ENCODE results near the gene RUSF1. TPM values are rescaled to one million over a fixed set of nuclear protein-coding genes. Genes with fewer than 3 reads are reported as not detected.

RUSF1 gene
- total and polyA plus RNA-seq, 9 of the 15 experiments (the other 6 are each of a cell fraction or from before 2014, with no cell fraction given), result 0.80 to 52.8 (median 27.6) TPM

DNA sequence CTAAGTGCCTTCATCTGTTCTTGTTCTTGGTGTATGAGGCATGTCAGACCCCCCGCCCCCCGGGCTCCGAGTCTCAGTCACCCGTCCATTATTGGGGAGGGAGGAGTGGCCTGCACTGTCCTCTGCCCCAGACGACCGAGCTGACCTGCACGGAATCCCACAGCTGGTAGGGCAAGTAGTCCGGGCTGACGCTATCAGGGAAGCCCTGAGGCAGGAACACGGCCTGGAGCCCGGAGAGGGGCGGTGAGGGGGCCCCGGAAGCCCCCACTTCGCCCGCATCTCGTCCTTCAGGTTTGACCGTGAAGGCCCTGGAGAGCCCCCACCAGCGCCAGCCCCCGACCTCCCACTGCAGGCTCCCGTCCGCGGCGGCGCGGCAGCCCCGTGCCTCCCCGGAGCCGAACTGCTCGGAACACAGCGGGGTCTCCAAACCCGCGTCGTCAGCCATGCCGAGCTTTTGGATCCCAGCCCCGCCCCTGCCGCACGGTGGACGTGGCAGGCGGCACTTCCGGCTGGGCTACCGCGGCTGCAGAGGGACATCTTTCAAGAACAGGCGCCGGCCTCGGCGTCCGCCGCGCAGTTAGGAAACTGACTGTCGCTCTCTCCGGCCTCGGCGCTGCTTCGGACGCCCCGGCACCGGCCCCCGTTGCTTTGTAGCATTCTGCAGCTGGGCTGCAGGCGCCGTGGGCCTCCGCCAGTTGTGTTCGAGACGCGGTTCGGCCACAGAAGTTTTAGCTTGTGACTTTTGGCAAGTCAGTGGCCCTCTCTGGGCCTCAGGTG lies at the start of gene RUSF1 (continued):
- TF ChIP-seq, protein P1, sequence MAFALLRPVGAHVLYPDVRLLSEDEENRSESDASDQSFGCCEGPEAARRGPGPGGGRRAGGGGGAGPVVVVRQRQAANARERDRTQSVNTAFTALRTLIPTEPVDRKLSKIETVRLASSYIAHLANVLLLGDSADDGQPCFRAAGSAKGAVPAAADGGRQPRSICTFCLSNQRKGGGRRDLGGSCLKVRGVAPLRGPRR (CRISPR knock-in tag; IDR thresholded peaks at IDR 0.05), result no peak
- TF ChIP-seq ZFPM2 (CRISPR knock-in tag; IDR thresholded peaks at IDR 0.05), result no peak
- peak; percentile 89 for TF ChIP-seq SUPT5H (IDR thresholded peaks at IDR 0.05)
- no peak for TF ChIP-seq FOS (IDR thresholded peaks at IDR 0.05; ENCODE audit: extremely low read depth, insufficient read length)
- no peak for TF ChIP-seq RAD51 (IDR thresholded peaks at IDR 0.05; ENCODE audit: borderline replicate concordance, low read depth)
- no peak for TF ChIP-seq ELF4 (CRISPR knock-in tag; IDR thresholded peaks at IDR 0.05)
- peak; percentile 59; the same call in 1 of the 2 replicates for TF ChIP-seq PML (IDR thresholded peaks at IDR 0.05; ENCODE audit: low read length)
- TF ChIP-seq, protein P2, sequence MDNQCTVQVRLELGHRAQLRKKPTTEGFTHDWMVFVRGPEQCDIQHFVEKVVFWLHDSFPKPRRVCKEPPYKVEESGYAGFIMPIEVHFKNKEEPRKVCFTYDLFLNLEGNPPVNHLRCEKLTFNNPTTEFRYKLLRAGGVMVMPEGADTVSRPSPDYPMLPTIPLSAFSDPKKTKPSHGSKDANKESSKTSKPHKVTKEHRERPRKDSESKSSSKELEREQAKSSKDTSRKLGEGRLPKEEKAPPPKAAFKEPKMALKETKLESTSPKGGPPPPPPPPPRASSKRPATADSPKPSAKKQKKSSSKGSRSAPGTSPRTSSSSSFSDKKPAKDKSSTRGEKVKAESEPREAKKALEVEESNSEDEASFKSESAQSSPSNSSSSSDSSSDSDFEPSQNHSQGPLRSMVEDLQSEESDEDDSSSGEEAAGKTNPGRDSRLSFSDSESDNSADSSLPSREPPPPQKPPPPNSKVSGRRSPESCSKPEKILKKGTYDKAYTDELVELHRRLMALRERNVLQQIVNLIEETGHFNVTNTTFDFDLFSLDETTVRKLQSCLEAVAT (IDR thresholded peaks at IDR 0.05), result 0 out of 4 replicates have a peak, but pooled peaks have one; percentile 17 to 22
- peak; percentile 81 for TF ChIP-seq BRD4 (IDR thresholded peaks at IDR 0.05)
- TF ChIP-seq ZKSCAN3 (CRISPR knock-in tag; IDR thresholded peaks at IDR 0.05), result no peak
- TF ChIP-seq HDAC3 (IDR thresholded peaks at IDR 0.05; ENCODE audit: borderline replicate concordance, partially characterized antibody), result no peak
- peak; percentile 92; the same call in 1 of the 2 replicates for TF ChIP-seq LCOR (CRISPR knock-in tag; IDR thresholded peaks at IDR 0.05)
- no peak for TF ChIP-seq ZNF174 (CRISPR knock-in tag; IDR thresholded peaks at IDR 0.05)
- no peak for TF ChIP-seq PHB2 (IDR thresholded peaks at IDR 0.05; ENCODE audit: low read depth)
- TF ChIP-seq, protein P3, sequence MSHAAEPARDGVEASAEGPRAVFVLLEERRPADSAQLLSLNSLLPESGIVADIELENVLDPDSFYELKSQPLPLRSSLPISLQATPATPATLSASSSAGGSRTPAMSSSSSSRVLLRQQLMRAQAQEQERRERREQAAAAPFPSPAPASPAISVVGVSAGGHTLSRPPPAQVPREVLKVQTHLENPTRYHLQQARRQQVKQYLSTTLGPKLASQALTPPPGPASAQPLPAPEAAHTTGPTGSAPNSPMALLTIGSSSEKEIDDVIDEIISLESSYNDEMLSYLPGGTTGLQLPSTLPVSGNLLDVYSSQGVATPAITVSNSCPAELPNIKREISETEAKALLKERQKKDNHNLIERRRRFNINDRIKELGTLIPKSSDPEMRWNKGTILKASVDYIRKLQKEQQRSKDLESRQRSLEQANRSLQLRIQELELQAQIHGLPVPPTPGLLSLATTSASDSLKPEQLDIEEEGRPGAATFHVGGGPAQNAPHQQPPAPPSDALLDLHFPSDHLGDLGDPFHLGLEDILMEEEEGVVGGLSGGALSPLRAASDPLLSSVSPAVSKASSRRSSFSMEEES (CRISPR knock-in tag; IDR thresholded peaks at IDR 0.05), result no peak
- TF ChIP-seq, protein P4, sequence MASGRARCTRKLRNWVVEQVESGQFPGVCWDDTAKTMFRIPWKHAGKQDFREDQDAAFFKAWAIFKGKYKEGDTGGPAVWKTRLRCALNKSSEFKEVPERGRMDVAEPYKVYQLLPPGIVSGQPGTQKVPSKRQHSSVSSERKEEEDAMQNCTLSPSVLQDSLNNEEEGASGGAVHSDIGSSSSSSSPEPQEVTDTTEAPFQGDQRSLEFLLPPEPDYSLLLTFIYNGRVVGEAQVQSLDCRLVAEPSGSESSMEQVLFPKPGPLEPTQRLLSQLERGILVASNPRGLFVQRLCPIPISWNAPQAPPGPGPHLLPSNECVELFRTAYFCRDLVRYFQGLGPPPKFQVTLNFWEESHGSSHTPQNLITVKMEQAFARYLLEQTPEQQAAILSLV (tag; IDR thresholded peaks at IDR 0.05), result no peak
- no peak for TF ChIP-seq ZNF431 (CRISPR knock-in tag; IDR thresholded peaks at IDR 0.05)
- TF ChIP-seq HIVEP1 (CRISPR knock-in tag; IDR thresholded peaks at IDR 0.05), result no peak
- TF ChIP-seq POLR2G (IDR thresholded peaks at IDR 0.05; ENCODE audit: low read depth, low read length), result peak; percentile 99
- TF ChIP-seq LARP7 (IDR thresholded peaks at IDR 0.05), result no peak
- peak; percentile 71; the same call in 1 of the 2 replicates for TF ChIP-seq POLR2AphosphoS2 (IDR thresholded peaks at IDR 0.05; ENCODE audit: low read length)
- peak; percentile 91 for TF ChIP-seq POLR2A (conservative IDR thresholded peaks at IDR 0.05)
- TF ChIP-seq HEY1 (CRISPR knock-in tag; IDR thresholded peaks at IDR 0.05; ENCODE audit: borderline replicate concordance), result no peak
- TF ChIP-seq, protein P5, sequence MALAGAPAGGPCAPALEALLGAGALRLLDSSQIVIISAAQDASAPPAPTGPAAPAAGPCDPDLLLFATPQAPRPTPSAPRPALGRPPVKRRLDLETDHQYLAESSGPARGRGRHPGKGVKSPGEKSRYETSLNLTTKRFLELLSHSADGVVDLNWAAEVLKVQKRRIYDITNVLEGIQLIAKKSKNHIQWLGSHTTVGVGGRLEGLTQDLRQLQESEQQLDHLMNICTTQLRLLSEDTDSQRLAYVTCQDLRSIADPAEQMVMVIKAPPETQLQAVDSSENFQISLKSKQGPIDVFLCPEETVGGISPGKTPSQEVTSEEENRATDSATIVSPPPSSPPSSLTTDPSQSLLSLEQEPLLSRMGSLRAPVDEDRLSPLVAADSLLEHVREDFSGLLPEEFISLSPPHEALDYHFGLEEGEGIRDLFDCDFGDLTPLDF (CRISPR knock-in tag; IDR thresholded peaks at IDR 0.05), result no peak; the same call in 1 of the 2 replicates
- no peak for TF ChIP-seq CAMTA2 (CRISPR knock-in tag; conservative IDR thresholded peaks at IDR 0.05)
- TF ChIP-seq TAF9B (IDR thresholded peaks at IDR 0.05; ENCODE audit: partially characterized antibody), result peak; percentile 86

Data from K562 (cell line).